WTC11 (cell line): ENCODE data around the gene NEURL1. TPM values are rescaled to one million over a fixed set of nuclear protein-coding genes. Genes with fewer than 3 reads are reported as not detected.

ENCODE experiments used
- ATAC-seq: fragments of 200-7000 bp; cut with Tn5 transposase; 2 replicates; pipeline ENCODE4 v1.10.0; 2021; ENCODE audit warnings: mild to moderate bottlenecking, moderate library complexity
- CTCF ChIA-PET: fragments of 300-600 bp; sonication (Branson Sonifier 250); formaldehyde crosslinking; loops from one replicate; lab custom pipeline; 2021; ENCODE audit warnings: antibody characterized with exemption; lab: Charles Lee
- POLR2A ChIA-PET: fragments of 350-600 bp; sonication (Branson Sonifier 250); formaldehyde crosslinking; loops from one replicate; lab custom pipeline; 2021; ENCODE audit warnings: antibody characterized with exemption; lab: Charles Lee
- DNase-seq: peaks from one replicate; pipeline ENCODE4 v3.0.0; 2021; ENCODE audit warnings: low spot score
- H3K27ac Mint-ChIP-seq: 2 replicates; pipeline ENCODE4 v1.8.0; 2021; ENCODE audit warnings: mixed read lengths
- H3K27me3 Mint-ChIP-seq: 2 replicates; pipeline ENCODE4 v1.8.0; 2021; ENCODE audit warnings: low read depth, mild to moderate bottlenecking, moderate library complexity, mixed read lengths
- H3K36me3 Mint-ChIP-seq: 2 replicates; pipeline ENCODE4 v1.8.0; 2021; ENCODE audit warnings: mixed read lengths
- H3K4me1 Mint-ChIP-seq: 2 replicates; pipeline ENCODE4 v1.8.0; 2022; ENCODE audit warnings: mixed read lengths
- H3K4me3 Mint-ChIP-seq: 2 replicates; pipeline ENCODE4 v1.8.0; 2021; ENCODE audit warnings: mild to moderate bottlenecking, moderate library complexity, mixed read lengths
- H3K9me3 Mint-ChIP-seq: 2 replicates; pipeline ENCODE4 v1.8.0; 2021; ENCODE audit warnings: mixed read lengths
- ATF1 ChIP-seq: sonication (generic); formaldehyde crosslinking; IDR thresholded peaks from 2 replicates; pipeline ENCODE4 v1.8.1; 2023; ENCODE audit warnings: mild to moderate bottlenecking, moderate library complexity, missing genetic modification reagents
- ATF6 ChIP-seq: sonication (generic); formaldehyde crosslinking; IDR thresholded peaks from 2 replicates; pipeline ENCODE4 v1.8.1; 2023; ENCODE audit warnings: mild to moderate bottlenecking, missing genetic modification reagents
- CTCF ChIP-seq: fragments of 200-600 bp; IDR thresholded peaks from 2 replicates; pipeline ENCODE4 v1.8.0; 2022; ENCODE audit warnings: antibody characterized with exemption
- EMX1 ChIP-seq: fragments of 250-450 bp; sonication (Bioruptor Pico); IDR thresholded peaks from 2 replicates; pipeline ENCODE4 v1.8.0; 2021; ENCODE audit warnings: mild to moderate bottlenecking
- ESRRA ChIP-seq: sonication (generic); formaldehyde crosslinking; IDR thresholded peaks from 2 replicates; pipeline ENCODE4 v1.8.1; 2022; ENCODE audit warnings: mild to moderate bottlenecking, missing genetic modification reagents, borderline replicate concordance
- ETV6 ChIP-seq: sonication (generic); formaldehyde crosslinking; IDR thresholded peaks from 2 replicates; pipeline ENCODE4 v1.8.1; 2022; ENCODE audit warnings: mild to moderate bottlenecking, missing genetic modification reagents
- GTF2I ChIP-seq: fragments of 250-450 bp; sonication (Bioruptor Pico); conservative IDR thresholded peaks from 2 replicates; pipeline ENCODE4 v1.4.0; 2021; ENCODE audit warnings: mild to moderate bottlenecking
- JAZF1 ChIP-seq: fragments of 250-450 bp; sonication (Bioruptor Pico); IDR thresholded peaks from 2 replicates; pipeline ENCODE4 v1.9.0; 2021; ENCODE audit warnings: moderate library complexity, mild to moderate bottlenecking, inconsistent platforms
- MLX ChIP-seq: sonication (generic); formaldehyde crosslinking; IDR thresholded peaks from 2 replicates; pipeline ENCODE4 v1.8.1; 2023; ENCODE audit warnings: mild to moderate bottlenecking, missing genetic modification reagents, moderate library complexity
- MXD4 ChIP-seq: fragments of 250-450 bp; sonication (Bioruptor Pico); IDR thresholded peaks from 2 replicates; pipeline ENCODE4 v1.8.0; 2021; ENCODE audit warnings: mild to moderate bottlenecking, moderate library complexity, borderline replicate concordance
- MYBL2 ChIP-seq: sonication (generic); formaldehyde crosslinking; IDR thresholded peaks from 2 replicates; pipeline ENCODE4 v1.8.1; 2023; ENCODE audit warnings: mild to moderate bottlenecking, moderate library complexity, missing genetic modification reagents
- NR1H2 ChIP-seq: sonication (generic); formaldehyde crosslinking; IDR thresholded peaks from 2 replicates; pipeline ENCODE4 v1.9.0; 2021; ENCODE audit warnings: mild to moderate bottlenecking, moderate library complexity, missing genetic modification reagents
- PRRX2 ChIP-seq: fragments of 250-450 bp; sonication (Bioruptor Pico); IDR thresholded peaks from 2 replicates; pipeline ENCODE4 v1.8.0; 2021; ENCODE audit warnings: mild to moderate bottlenecking
- RELA ChIP-seq: sonication (generic); formaldehyde crosslinking; IDR thresholded peaks from 2 replicates; pipeline ENCODE4 v1.8.1; 2022; ENCODE audit warnings: missing genetic modification reagents, mild to moderate bottlenecking, borderline replicate concordance
- SMAD4 ChIP-seq: sonication (generic); formaldehyde crosslinking; IDR thresholded peaks from 2 replicates; pipeline ENCODE4 v1.8.0; 2022; ENCODE audit warnings: mild to moderate bottlenecking, missing genetic modification reagents
- SP1 ChIP-seq: sonication (generic); formaldehyde crosslinking; conservative IDR thresholded peaks from 2 replicates; pipeline ENCODE4 v1.8.1; 2022; ENCODE audit warnings: missing genetic modification reagents
- STAT6 ChIP-seq: sonication (generic); formaldehyde crosslinking; conservative IDR thresholded peaks from 2 replicates; pipeline ENCODE4 v1.8.1; 2023; ENCODE audit warnings: mild to moderate bottlenecking, low read depth, missing genetic modification reagents, moderate library complexity
- TEAD1 ChIP-seq: sonication (generic); formaldehyde crosslinking; IDR thresholded peaks from 2 replicates; pipeline ENCODE4 v1.8.0; 2022; ENCODE audit warnings: mild to moderate bottlenecking, missing genetic modification reagents
- TEAD4 ChIP-seq: sonication (generic); formaldehyde crosslinking; IDR thresholded peaks from 2 replicates; pipeline ENCODE4 v1.8.0; 2022; ENCODE audit warnings: mild to moderate bottlenecking, missing genetic modification reagents
- ZBTB21 ChIP-seq: sonication (generic); formaldehyde crosslinking; IDR thresholded peaks from 2 replicates; pipeline ENCODE4 v1.8.1; 2023; ENCODE audit warnings: mild to moderate bottlenecking, missing genetic modification reagents, borderline replicate concordance
- ZBTB43 ChIP-seq: sonication (generic); formaldehyde crosslinking; IDR thresholded peaks from 2 replicates; pipeline ENCODE4 v1.8.1; 2023; ENCODE audit warnings: mild to moderate bottlenecking, missing genetic modification reagents
- ZNF232 ChIP-seq: sonication (generic); formaldehyde crosslinking; IDR thresholded peaks from 2 replicates; pipeline ENCODE4 v1.8.0; 2022; ENCODE audit warnings: mild to moderate bottlenecking, missing genetic modification reagents
- ZNF396 ChIP-seq: fragments of 250-450 bp; sonication (Bioruptor Pico); IDR thresholded peaks from 2 replicates; pipeline ENCODE4 v1.8.0; 2021; ENCODE audit warnings: mild to moderate bottlenecking, moderate library complexity, borderline replicate concordance
- ZNF425 ChIP-seq: fragments of 250-450 bp; sonication (Bioruptor Pico); conservative IDR thresholded peaks from 2 replicates; pipeline ENCODE4 v1.9.0; 2021; ENCODE audit warnings: mild to moderate bottlenecking
- ZNF512 ChIP-seq: sonication (generic); formaldehyde crosslinking; IDR thresholded peaks from 2 replicates; pipeline ENCODE4 v1.8.1; 2022; ENCODE audit warnings: missing genetic modification reagents, borderline replicate concordance
- total RNA-seq: library from RNA; stranded (reverse); gene quantifications from 3 replicates; pipeline ENCODE4 v1.2.3, GENCODE V29; 2021

The NEURL1 gene
- total RNA-seq, 1 experiment from 2014 or later, result 1.2 TPM

- H3K36me3 Mint-ChIP-seq, result 0 out of 2 replicates have a peak, but pooled peaks cover 3% of the 10 kb centered on the region
- H3K4me1 Mint-ChIP-seq, result peaks cover 11% of the 10 kb centered on the region
- ATAC-seq (no peak), DNase-seq (no peak)
- ChIA-PET CTCF (interaction anchor here (0.6 to 4.4 kb wide), 16 partner anchors 10 to 190 kb away, joined by 3 to 105 read pairs (median 6); no protein-coding TSS in a partner anchor), POLR2A (no interaction called here)
- TF ChIP-seq ZNF232 (CRISPR knock-in tag) (no peak), CTCF (no peak), MYBL2 (CRISPR knock-in tag) (no peak), ZBTB43 (no peak), TEAD4 (CRISPR knock-in tag) (no peak), MXD4 (CRISPR knock-in tag) (no peak), TEAD1 (no peak), SP1 (no peak), ZNF512 (no peak), JAZF1 (no peak), MLX (CRISPR knock-in tag) (no peak), ZNF425 (CRISPR knock-in tag) (no peak), ATF6 (CRISPR knock-in tag) (no peak), ESRRA (no peak), NR1H2 (CRISPR knock-in tag) (no peak), ATF1 (no peak), SMAD4 (no peak)
- H3K27ac Mint-ChIP-seq, result no peak overlapping the region
- H3K27me3 Mint-ChIP-seq, result peaks cover 4% of the 10 kb centered on the region; the same call in 1 of the 2 replicates
- H3K4me3 Mint-ChIP-seq, result no peak overlapping the region
- no peaks in the 10 kb centered on the region for H3K9me3 Mint-ChIP-seq
These were observed 105.7 kb downstream of the NEURL1 start for GRCh38 chr10:103599211-103599610.

- H3K4me3 Mint-ChIP-seq, result no peak overlapping the region
- POLR2A ChIA-PET, result no interaction called here
- DNase-seq (no peak), ATAC-seq (no peak)
- H3K27ac Mint-ChIP-seq, result no peak overlapping the region
- CTCF ChIA-PET, result interaction anchor here (0.6 to 4.4 kb wide), 7 partner anchors 11 to 86 kb away, joined by 4 to 105 read pairs (median 13); no protein-coding TSS in a partner anchor
- 0 out of 2 replicates have a peak, but pooled peaks cover 3% of the 10 kb centered on the region for H3K36me3 Mint-ChIP-seq
- H3K4me1 Mint-ChIP-seq, result peaks cover 11% of the 10 kb centered on the region
- H3K9me3 Mint-ChIP-seq, result no peaks in the 10 kb centered on the region
- H3K27me3 Mint-ChIP-seq, result peaks cover 4% of the 10 kb centered on the region; the same call in 1 of the 2 replicates
- TF ChIP-seq EMX1 (CRISPR knock-in tag) (no peak), ZNF396 (CRISPR knock-in tag) (no peak), ZBTB21 (CRISPR knock-in tag) (no peak), PRRX2 (CRISPR knock-in tag) (no peak), STAT6 (no peak), RELA (CRISPR knock-in tag) (no peak), ATF1 (no peak), ETV6 (CRISPR knock-in tag) (no peak), GTF2I (CRISPR knock-in tag) (no peak)
These were observed 106.4 kb downstream of the NEURL1 start for GRCh38 chr10:103599907-103600306.
